HFFc6 (cell line): ENCODE data around the gene KLRC2. TPM values are rescaled to one million over a fixed set of nuclear protein-coding genes. Genes with fewer than 3 reads are reported as not detected.
"Not testable (repeated sequence)": the region's sequence is repeated elsewhere in the genome, so short reads cannot be mapped to it uniquely, and the experiment has no call there.

ENCODE experiments used
- DNase-seq: peaks from one replicate; pipeline ENCODE4 v3.0.0-alpha.2; 2018
- H3K27ac Mint-ChIP-seq: 2 replicates; pipeline ENCODE4 v1.8.0; 2020; ENCODE audit warnings: mild to moderate bottlenecking, mixed read lengths
- H3K27me3 Mint-ChIP-seq: 2 replicates; pipeline ENCODE4 v1.8.0; 2021; ENCODE audit warnings: mild to moderate bottlenecking, moderate library complexity, mixed read lengths; ENCODE audit not compliant: insufficient read depth
- H3K36me3 Mint-ChIP-seq: 2 replicates; pipeline ENCODE4 v1.8.0; 2021; ENCODE audit warnings: low read depth, mixed read lengths
- H3K4me1 Mint-ChIP-seq: 2 replicates; pipeline ENCODE4 v1.8.0; 2020; ENCODE audit warnings: low read depth, mixed read lengths
- H3K4me3 Mint-ChIP-seq: 2 replicates; pipeline ENCODE4 v1.8.0; 2020; ENCODE audit warnings: mild to moderate bottlenecking, moderate library complexity, mixed read lengths
- H3K9me3 Mint-ChIP-seq: 2 replicates; pipeline ENCODE4 v1.8.0; 2020; ENCODE audit warnings: mild to moderate bottlenecking, mixed read lengths
- total RNA-seq, 6 experiments: library from RNA; stranded (reverse); fragmentation: NEBNext Ultra II Directional; extraction: Animal tissue kit (Norgen Biotek cat#: 25700); gene quantifications; 2 replicates in 1 of 6; 3 replicates in 5 of 6; pipeline ENCODE4 v1.2.3, GENCODE V29; 2021
- TF ChIP-seq, protein P1 (sequence below): fragments of 200-600 bp; sonication (generic); IDR thresholded peaks from 2 replicates; pipeline ENCODE4 v1.5.0; 2021; ENCODE audit warnings: antibody characterized with exemption, mild to moderate bottlenecking

The KLRC2 gene
- total RNA-seq, 6 experiments from 2014 or later: not detected

GRCh38 chr12:10424260-10424899 is 11.4 kb downstream of the KLRC2 start:
- H3K4me1 Mint-ChIP-seq, H3K27ac Mint-ChIP-seq, H3K9me3 Mint-ChIP-seq, H3K36me3 Mint-ChIP-seq, H3K4me3 Mint-ChIP-seq, H3K27me3 Mint-ChIP-seq: not testable (repeated sequence)
- DNase-seq: peak; percentile 30

GRCh38 chr12:10422159-10422558 is 13.7 kb downstream of the KLRC2 start:
- H3K27ac Mint-ChIP-seq, H3K36me3 Mint-ChIP-seq, H3K9me3 Mint-ChIP-seq, H3K27me3 Mint-ChIP-seq, H3K4me1 Mint-ChIP-seq, H3K4me3 Mint-ChIP-seq: not testable (repeated sequence)
- DNase-seq: peak; percentile 19

- DNase-seq, H3K27ac Mint-ChIP-seq, H3K4me3 Mint-ChIP-seq, H3K27me3 Mint-ChIP-seq, H3K4me1 Mint-ChIP-seq, H3K9me3 Mint-ChIP-seq, H3K36me3 Mint-ChIP-seq: not testable (repeated sequence)
Measured at GRCh38 chr12:10420334-10420733, 15.5 kb downstream of the KLRC2 start, which contains the start of gene KLRC3. Gene KLRC3, minus strand, starts transcription at chr12:10420595. Its CDS starts 45 bp downstream, at chr12:10420550.

- TF ChIP-seq, protein P1, sequence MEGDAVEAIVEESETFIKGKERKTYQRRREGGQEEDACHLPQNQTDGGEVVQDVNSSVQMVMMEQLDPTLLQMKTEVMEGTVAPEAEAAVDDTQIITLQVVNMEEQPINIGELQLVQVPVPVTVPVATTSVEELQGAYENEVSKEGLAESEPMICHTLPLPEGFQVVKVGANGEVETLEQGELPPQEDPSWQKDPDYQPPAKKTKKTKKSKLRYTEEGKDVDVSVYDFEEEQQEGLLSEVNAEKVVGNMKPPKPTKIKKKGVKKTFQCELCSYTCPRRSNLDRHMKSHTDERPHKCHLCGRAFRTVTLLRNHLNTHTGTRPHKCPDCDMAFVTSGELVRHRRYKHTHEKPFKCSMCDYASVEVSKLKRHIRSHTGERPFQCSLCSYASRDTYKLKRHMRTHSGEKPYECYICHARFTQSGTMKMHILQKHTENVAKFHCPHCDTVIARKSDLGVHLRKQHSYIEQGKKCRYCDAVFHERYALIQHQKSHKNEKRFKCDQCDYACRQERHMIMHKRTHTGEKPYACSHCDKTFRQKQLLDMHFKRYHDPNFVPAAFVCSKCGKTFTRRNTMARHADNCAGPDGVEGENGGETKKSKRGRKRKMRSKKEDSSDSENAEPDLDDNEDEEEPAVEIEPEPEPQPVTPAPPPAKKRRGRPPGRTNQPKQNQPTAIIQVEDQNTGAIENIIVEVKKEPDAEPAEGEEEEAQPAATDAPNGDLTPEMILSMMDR: no peak
- H3K27ac Mint-ChIP-seq: no peak within 1 kb of the TSS
- H3K36me3 Mint-ChIP-seq: no peaks in the 10 kb centered on the region
- no peak for DNase-seq
- no peaks in the 10 kb centered on the region for H3K9me3 Mint-ChIP-seq
- no peak within 1 kb of the TSS for H3K4me3 Mint-ChIP-seq
- H3K4me1 Mint-ChIP-seq: no peaks in the 10 kb centered on the region
- H3K27me3 Mint-ChIP-seq: peaks cover 4% of the 10 kb centered on the region; the same call in 1 of the 2 replicates
Measured at GRCh38 chr12:10409392-10409791, 26.4 kb downstream of the KLRC2 start, which contains the start of gene KLRC4. Gene KLRC4, minus strand, starts transcription at chr12:10409757. Its CDS starts 182 bp downstream, at chr12:10409575.

DNA sequence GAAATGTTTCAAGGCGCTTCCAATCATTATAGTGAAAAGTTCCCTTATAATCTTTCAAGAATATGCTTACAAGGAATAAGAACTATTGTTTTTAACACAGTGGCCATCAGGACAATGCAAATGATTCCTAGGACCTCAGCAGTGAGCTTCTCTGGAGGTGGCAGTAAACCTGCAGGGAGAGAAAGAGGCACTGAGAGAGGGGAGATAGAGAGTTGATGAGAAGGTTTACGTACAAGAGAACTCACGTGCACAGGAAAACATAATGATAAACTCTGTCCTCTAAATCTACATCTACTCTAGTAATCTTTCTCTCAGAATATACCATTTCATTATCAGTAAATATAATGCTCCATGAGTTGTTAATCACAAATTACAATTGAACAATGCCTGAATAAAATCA is 27.0 kb downstream of the KLRC2 start:
- TF ChIP-seq, protein P1: no peak
- Mint-ChIP-seq H3K27ac (no peak overlapping the region), H3K4me3 (no peak overlapping the region), H3K36me3 (no peaks in the 10 kb centered on the region), H3K9me3 (no peaks in the 10 kb centered on the region), H3K4me1 (no peaks in the 10 kb centered on the region), H3K27me3 (peaks cover 4% of the 10 kb centered on the region; the same call in 1 of the 2 replicates)
- no peak for DNase-seq

- no peak for DNase-seq
Measured at GRCh38 chr12:10406725-10407124, 29.1 kb downstream of the KLRC2 start.

GRCh38 chr12:10405294-10405693 is 30.5 kb downstream of the KLRC2 start:
- no peak overlapping the region for H3K4me3 Mint-ChIP-seq
- no peaks in the 10 kb centered on the region for H3K4me1 Mint-ChIP-seq
- DNase-seq: no peak
- TF ChIP-seq, protein P1: no peak
- H3K27me3 Mint-ChIP-seq: peaks cover 4% of the 10 kb centered on the region; the same call in 1 of the 2 replicates
- no peak overlapping the region for H3K27ac Mint-ChIP-seq
- H3K9me3 Mint-ChIP-seq: no peaks in the 10 kb centered on the region
- H3K36me3 Mint-ChIP-seq: no peaks in the 10 kb centered on the region

More at GRCh38 chr12:10406725-10407124, 29.1 kb downstream of the KLRC2 start:
- Mint-ChIP-seq H3K4me3 (no peak overlapping the region), H3K27ac (no peak overlapping the region), H3K4me1 (no peaks in the 10 kb centered on the region), H3K36me3 (no peaks in the 10 kb centered on the region), H3K9me3 (no peaks in the 10 kb centered on the region), H3K27me3 (peaks cover 4% of the 10 kb centered on the region; the same call in 1 of the 2 replicates)
- TF ChIP-seq, protein P1: no peak
